GM19351 (cell line): ENCODE results near the gene TNKS1BP1.

Experiments
- ATAC-seq: cut with Tn5 transposase; IDR thresholded peaks from one replicate; pipeline ENCODE4 v1.9.1; 2021; ENCODE audit warnings: mild to moderate bottlenecking, moderate library complexity; ENCODE audit not compliant: unreplicated experiment

The TNKS1BP1 gene

DNA sequence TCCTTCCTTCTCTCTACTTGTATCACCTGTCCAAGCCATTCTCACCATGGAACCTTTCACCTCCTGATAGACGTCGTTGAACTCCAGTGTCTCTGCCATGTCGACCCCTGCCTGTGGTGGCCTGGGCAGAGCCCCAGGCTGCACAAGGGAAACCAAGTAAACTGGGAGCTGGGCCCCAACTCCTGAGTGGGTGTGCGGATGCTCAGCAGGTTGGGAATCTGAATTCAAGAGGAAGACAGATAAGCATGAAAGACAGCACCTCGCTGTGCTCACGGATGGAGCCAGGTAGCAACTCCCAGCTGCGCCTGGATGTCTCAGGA lies 10.2 kb upstream of the TNKS1BP1 start:
- no peak for ATAC-seq

DNA sequence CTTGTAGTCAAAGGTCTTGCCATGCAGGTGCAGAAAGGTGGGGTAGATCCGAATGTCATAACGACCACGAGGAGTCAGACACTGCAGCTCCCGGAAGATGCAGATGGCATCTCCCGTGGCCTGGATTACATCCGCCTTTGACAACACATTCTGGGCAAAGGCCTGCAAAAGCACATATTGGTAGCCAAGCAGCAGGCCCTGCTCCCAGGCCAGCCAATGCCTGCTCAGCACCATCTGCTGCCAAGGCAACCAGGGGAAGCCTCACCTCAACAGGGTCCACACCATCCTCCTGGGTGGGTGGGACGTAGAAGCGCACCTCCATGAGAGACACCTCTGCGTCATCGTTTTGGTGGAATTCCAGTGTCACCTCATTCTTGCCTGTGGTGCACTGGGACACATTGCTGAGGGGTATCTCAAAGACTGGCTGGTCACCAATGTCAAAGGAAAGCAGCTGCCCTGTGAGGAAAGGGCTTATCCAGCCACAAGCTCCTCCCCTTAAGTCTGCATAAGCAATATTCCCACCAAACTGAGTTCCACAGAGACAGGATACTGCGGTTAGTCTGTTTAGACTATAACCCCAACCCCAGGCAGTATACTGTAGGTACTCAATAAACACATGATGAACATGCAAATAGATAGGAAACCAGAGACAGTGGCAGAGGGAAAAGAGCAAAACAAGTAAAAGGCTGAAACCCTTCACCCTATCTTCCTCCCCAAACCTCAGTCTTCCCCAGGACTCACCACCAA lies 8.1 kb upstream of the TNKS1BP1 start:
- ATAC-seq, result no peak

DNA sequence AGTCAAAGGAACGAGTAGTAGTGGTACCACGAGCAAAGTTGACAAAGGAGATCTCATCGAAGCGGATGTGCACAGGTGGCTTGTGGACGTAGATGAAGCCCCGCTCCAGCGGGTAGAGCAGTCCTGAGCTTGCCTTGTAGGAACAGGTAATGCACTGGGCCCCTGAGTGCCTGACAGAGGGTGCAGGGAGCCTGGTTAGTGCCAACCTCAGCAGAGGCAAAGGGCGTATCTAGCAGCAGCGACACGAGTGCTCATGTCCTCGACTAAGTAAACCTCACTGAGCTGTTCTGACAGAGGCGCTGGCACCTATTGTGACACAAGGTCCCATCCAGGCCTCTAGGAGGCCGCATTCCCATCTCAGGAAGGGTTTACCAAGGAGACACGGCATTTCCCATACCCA lies 7.0 kb upstream of the TNKS1BP1 start:
- no peak for ATAC-seq

DNA sequence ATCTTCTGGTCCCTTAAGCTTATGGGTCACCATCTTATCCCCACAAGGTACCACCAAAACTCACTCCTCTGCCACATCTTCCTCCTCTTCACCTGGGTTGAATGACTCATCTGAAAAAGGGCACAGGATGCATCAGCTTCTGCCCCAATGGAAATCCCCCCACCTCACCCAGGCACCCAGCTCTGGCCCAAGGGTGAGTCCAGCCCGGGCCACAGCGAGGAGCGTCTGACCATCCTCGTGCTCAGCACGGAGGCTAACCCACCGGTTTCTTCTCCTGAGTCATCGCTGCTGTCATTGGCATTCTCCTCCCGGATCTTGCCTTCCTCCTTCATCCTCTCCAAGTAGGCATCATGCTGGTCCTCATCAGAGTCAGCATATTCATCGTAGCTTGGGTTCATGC lies 5.3 kb upstream of the TNKS1BP1 start:
- no peak for ATAC-seq

DNA sequence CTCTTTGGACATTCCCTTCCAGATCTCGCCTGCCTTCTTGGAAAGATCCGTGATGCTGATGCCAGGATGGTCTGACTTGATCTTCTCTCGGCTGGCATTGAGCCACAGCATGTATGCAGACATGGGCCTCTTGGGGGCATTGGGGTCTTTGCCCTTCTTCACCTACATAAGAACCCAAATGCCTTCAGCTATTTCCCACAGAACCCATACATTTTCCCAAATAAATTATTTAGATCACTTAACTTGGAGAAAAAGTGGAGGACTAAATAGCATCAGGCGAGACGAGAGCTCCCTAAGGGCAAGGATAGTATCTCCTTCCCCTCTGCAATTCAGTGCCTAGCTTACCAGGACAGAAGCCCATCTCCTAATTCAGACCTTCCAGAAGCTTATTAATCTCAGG lies 3.0 kb upstream of the TNKS1BP1 start:
- no peak for ATAC-seq

DNA sequence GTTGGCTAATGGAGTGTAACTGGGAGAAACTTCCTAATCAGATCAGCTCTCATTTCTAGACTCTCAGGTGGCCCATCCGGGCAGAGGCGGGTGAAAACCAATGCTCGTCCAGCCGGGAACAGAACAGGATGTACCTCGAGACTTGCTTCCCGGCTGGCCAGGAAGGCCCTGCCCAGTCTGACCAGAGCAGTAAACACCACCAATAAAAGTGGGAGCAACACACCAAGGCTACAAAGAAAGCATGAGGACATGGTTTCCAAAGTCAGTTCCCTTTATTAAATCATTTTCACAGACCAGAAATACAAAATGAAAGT lies 940 bp upstream of the TNKS1BP1 start:
- ATAC-seq, result no peak

DNA sequence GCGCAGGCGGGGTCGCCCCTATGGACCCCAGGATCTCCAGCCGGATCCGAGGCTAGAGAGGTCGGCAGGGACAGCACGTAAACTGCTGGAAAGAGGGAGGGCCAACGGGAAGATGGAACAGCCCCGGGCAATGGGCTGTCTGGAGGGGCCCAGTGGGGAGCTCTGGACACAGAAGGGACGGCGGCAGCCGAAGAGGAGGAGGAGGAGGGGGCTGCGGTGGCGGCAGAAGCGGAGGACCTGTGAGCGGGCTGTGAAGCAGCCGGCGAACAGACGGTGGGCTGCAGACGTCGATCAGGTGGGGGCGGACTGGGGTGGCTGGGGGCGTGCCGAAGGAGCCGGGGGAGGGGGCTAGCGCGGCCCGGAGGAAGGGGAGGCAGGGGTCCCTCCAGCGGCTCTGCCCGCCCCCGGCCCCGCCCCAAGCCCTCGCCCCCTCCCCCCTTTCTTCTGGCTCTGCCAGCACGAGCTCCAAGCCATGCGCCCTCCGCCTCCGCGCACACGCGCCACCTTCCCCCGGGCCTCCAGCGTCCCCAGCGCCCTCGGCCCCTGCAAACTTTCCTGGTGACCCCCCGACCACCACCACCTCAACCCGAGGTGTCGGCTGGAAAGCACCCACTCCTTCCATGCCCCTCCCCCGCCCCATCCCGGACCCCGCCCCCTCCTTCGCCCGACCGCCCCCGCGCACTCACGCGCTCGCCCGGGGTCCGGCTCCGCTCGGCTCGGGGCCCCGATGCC lies 432 bp downstream of the TNKS1BP1 start:
- ATAC-seq, result no peak

DNA sequence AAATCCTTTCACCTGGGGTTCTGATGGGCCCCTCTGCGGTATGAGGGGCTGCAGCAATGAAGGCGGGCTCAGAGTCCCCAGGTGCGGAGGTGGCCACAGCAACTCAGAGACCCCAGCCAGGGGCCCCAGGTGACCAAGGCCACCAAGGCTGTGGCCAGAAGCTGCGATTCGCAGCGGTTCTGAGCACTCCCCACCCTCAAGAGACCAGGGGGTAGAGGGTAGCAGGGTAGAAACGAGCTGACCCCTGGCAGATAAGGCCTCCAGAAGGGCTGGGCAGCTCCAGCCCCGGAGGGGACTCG lies 948 bp downstream of the TNKS1BP1 start:
- ATAC-seq, result no peak

DNA sequence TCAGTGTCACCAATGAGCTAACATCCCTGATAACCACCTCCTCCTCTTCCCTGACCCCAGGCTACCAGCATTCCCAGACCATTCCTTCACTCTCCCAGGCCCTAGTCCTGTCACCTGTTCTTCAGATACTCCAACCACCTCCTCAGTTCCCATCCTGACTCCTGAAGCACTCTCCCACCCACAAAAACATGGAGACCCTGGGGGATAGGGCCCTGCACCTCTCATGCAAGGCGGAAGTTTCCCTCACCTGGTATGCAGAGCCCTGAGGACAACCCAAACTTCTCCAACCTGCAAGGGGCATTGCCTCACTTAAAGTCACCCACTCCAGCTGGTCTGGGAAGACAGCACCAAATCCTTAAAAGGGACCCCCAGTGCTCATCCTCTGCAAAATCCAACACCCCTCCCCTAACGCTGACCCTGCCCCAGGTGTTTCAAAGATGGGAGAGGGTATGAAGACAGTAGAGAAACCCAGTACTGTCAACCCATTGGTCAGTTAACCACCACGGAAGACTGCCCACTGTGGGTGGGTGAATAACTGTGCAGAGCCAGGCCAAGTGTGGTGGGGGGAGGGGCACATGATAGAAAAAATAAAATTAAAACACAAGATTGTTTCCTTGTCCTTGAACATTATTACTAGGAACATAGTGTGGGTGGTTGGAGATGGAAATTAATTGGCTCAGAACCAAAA lies 1.4 kb downstream of the TNKS1BP1 start:
- ATAC-seq, result no peak

DNA sequence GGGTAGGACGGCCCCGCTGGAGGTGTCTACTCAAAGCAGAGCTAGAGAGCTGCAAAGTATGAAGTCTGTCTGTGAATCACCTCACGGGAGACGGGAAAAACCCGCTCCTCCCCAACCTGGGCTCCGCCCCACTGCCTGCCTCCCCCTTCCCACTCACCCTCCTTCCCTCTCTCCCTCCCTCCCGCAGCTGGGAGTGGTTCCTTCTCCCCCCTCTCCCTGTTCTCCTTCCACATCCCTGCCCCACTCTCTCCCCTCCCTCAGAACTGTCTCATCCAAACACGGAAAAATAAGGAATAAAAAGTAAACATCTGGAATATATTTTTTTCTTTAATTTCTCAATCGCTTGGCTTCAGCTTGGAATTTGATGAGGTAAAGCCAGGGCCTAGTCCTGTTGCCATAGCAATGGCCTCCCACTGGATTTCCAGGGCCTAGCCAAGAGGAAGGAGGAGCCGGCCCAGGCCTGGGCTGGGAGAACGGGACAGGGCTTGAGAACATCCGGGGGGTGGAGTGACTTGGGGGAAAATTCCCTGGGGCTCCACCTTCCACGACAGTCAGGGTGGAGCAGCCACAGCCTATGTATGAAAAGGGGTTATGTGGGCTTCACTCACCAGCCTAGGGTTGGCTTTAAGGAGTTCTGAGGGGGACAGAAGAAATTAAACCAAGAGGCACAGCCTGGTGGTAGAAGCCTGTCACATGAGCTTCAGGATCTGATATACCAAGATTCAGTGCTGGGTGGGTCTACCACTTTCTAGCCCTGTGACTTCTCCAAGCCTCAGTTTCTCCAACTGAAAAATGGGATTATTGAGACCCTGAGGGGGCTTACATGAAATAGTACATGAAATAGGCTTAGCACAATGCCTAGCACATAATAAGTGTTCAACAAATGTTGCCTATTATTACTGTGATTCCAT lies 2.2 kb downstream of the TNKS1BP1 start:
- no peak for ATAC-seq

DNA sequence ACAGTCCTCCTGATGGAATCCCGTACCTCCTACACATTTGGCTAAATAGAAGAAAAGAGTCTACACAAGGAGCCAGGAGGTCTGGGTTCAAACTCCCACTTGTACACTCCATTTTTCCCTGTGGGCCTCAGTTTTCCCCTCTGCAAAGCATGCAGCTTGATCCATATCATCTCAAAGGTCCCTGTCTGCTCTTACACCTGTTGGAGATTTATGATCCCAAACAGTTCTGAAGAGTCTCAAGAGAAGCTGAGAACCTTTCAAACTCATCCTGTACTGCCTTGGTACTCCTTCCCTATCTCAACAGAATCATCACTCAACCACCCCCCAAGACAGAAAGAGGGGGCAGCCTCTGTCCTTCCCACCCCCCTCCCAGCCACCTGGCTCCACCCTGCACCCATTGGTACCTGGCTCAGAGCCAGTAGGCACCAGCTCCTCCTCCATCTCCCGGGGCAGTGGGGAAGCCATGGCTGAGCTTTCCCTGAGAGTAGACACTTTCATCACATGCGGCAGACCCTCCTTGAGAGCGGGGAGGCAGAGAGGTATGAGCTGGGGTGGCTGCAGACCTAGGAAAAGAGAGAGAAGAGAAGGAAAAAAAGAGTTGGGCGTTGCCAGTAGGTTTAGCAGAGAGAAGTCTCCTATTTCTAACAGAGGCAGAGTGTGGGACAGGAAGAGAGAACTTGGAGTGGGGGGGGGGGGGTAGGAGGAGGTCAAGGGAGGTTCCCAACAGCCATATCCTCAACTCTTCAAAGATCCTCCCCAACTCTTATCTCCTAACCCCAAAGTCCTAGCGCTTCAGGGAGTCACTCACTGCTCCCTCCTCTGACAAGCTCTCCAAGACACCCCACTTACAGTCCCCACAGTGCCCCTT lies 3.1 kb downstream of the TNKS1BP1 start:
- ATAC-seq, result no peak

DNA sequence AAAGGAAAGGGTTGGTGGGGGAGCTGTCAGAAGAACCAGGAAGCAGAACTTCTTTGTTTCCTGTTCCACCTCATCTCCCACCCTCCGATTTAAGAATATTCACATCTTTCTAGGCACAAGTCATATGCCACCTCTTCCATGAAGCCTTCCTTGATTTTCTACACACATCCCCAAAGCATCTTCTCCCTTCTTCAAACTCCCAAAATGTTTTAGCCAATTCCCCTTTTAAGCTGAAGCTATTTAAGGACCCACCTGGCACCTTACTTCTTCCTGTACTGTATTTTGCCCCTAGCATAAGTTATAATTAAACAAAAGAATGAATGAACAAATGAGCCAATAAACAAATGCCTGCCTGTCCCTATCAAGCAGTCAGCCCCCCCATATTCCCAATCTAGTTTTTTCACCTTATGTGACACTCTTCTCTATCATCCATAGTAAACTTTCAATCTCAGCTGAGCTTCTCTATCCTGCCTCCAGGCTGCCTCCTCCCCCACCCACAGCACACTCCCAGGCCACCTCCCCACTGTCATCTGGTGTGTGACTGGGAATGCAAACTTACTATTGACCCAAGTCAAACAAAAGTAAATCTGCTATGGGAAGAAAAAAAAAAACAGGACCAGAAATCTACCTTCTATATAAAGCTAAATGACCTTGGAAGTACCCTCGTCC lies 3.9 kb downstream of the TNKS1BP1 start:
- no peak for ATAC-seq

DNA sequence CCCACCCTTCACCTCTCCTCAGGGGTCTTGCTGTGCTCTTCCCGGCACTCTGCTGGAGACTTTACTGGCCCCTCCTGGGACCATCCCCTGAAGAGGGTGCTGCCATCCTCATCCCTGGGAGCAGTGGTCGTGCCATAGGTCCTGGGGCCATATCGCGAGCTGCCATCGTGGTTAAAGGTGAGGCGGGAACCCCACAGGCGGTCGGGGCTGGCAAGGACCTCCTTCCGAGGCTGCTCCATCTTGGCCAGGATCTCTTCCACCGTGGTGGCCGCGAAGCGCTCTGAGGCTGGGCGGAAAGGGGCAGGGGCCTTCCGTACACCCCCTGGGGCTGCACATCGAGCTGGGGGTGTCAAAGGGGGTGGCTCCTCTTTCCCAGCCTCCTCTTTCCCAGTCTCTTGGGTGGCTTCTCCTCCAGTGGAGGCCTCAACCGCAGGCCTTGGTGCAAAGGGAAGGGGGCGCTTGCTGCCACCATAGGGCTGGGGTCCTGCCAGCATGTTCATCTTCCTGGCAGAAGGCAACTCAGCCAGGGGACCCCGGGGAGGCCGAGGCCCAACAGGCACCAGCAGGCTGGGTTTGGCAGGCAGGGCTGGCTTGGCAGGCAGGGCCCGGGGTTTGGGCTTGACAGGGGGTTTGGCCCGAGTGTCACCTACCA lies 4.6 kb downstream of the TNKS1BP1 start:
- ATAC-seq, result no peak

DNA sequence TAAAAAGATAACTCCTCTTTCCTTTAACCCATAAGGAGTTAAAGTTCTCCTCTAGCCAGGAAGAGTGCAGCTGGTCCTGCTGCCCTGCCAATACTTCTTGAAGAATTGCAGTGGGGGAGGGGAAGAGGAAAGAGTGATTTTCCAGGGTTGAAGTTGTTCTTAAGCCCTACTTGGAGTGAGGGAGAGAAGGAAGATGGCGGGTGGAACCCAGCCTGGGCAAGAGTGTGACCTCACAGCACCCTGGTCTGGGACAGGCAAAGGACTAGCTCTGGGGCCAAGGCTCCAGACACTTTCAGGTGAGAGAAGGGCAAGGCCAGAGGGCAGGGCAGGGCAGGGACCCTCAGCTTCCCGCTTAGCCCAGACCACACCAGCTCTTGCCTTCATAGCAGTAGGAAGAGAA lies 6.6 kb downstream of the TNKS1BP1 start:
- no peak for ATAC-seq

DNA sequence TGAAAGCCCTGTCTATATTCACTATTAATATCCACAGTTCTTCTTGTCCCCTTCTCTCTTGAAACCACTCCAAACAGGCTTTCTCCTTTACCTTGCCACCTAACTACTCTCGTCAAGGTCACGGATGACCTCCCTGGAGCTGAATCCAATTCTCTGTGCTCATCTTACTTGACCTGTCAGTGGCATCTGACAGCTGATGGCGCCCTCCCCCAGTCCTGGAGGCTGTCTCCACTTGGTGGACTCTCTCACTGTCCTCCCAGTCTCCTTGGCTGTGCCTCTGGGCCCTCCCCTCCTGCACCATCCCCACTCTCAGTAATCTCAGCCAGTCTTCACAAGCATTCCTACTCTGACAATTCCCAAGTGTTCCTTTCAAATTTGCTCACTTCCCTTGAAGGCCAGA lies 8.7 kb downstream of the TNKS1BP1 start:
- ATAC-seq, result no peak

DNA sequence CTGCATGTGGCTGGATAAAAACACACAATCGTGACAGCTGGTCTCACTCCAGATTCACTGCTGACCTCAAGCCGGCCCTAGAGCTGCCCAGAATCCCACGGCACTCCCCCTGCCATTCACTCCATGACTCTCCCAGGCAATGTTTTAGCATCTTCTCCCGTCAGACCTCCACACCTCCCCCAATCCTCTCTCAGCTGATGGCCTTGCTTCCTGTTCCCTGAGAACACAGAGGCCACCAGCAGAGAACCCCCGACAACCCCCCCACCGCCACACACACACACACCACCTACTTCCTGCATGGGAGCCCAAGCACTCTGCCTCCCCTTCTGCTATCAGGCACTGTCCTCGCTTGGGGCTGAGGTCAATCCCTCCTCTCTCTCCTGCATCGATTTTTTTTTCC lies 9.3 kb downstream of the TNKS1BP1 start:
- no peak for ATAC-seq

DNA sequence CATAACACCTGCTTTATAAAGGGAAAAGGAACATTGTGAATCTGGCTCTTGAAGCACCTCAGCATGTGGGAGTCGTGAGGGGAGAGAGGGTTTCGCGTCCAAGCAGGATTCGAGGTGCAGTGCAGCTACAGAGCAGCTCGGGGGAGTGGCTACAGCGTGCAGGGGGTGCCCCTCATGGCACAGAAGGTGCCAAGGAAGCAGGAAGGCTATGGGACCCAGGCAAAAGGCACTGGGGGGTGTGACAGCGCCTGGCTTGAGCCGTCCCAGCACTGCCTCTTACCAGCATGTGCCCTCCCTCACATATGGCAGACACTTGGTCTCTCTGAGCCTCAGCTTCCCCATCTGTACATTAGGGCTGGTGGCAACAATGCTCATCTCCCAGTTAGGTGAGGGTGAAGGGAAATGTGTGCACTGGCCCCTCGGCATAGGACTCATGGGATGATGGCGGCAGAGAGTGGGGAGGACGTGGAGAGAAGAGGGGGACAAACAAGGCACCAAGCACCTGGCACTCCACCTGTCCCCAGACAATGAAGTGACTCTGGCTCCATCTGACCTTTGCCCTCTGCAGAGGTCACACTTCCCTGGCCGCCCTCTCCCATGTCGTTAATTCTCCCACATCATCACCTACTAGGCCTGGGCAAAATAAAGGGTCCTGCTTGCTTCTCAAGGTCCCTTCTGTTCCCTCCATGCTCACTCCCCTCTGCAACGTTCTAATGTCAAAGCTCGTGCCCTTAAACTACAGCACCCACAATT lies 10.4 kb downstream of the TNKS1BP1 start:
- no peak for ATAC-seq

DNA sequence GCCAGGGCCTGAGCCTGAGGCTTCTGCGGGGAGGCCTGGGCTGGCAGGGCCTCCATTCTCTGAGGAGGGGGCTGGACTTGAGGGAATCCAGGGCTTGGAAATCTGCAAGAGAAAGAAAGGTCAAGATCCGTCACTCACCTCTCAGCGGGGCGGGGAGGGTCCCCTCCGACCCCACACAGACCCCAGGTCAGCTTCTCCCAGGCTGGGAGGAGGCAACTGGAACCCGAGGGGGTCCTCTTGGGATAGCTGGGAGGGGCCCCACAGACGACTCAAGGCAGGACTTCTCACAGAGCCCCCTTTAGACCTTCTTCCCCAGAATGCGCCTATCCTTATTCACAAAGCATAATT lies 11.0 kb downstream of the TNKS1BP1 start:
- no peak for ATAC-seq
